NCI-H2227 treated with DMSO at 0.1 percent for 48 hours (cell line): ENCODE measurements around the gene TPSG1.
A peak's percentile ranks its signal among the peaks of the same experiment; 100 is the strongest.
"Not testable (repeated sequence)": the region's sequence is repeated elsewhere in the genome, so short reads cannot be mapped to it uniquely, and the experiment has no call there.

ENCODE experiments used
- DNase-seq: peaks from one replicate; lab custom pipeline; 2025; lab: John Stamatoyannopoulos, UW

TPSG1 gene

GRCh38 chr16:1194665-1195392, 30.2 kb downstream of the TPSG1 start:
- DNase-seq: no peak

- no peak for DNase-seq
These were observed 31.1 kb downstream of the TPSG1 start for GRCh38 chr16:1193825-1194581.

- peak; percentile 86 for DNase-seq
These were observed 31.8 kb downstream of the TPSG1 start for GRCh38 chr16:1193143-1193824.

- DNase-seq: no peak
These were observed 32.5 kb downstream of the TPSG1 start for GRCh38 chr16:1192384-1193073.

- not testable (repeated sequence) for DNase-seq
These were observed 34.3 kb downstream of the TPSG1 start for GRCh38 chr16:1190789-1191188.

- DNase-seq: no peak
These were observed 35.6 kb downstream of the TPSG1 start for GRCh38 chr16:1189455-1189854.

- no peak for DNase-seq
These were observed 36.5 kb downstream of the TPSG1 start for GRCh38 chr16:1188432-1189189.

GRCh38 chr16:1185460-1186207, 39.4 kb downstream of the TPSG1 start:
- not testable (repeated sequence) for DNase-seq

- DNase-seq: no peak
These were observed 40.1 kb downstream of the TPSG1 start for GRCh38 chr16:1184980-1185379.

GRCh38 chr16:1184156-1184868, 40.8 kb downstream of the TPSG1 start:
- DNase-seq: no peak

- DNase-seq: peak; percentile 86
These were observed 41.8 kb downstream of the TPSG1 start for GRCh38 chr16:1182950-1183907.

- peak; percentile 38 for DNase-seq
These were observed 42.8 kb downstream of the TPSG1 start for GRCh38 chr16:1182316-1182671.

GRCh38 chr16:1181404-1182315, 43.4 kb downstream of the TPSG1 start:
- no peak for DNase-seq

GRCh38 chr16:1180549-1181403, 44.3 kb downstream of the TPSG1 start:
- DNase-seq: no peak

- no peak for DNase-seq
These were observed 46.7 kb downstream of the TPSG1 start for GRCh38 chr16:1178295-1178910.

- no peak for DNase-seq
These were observed 47.3 kb downstream of the TPSG1 start for GRCh38 chr16:1177750-1178149.

GRCh38 chr16:1177053-1177452, 48.0 kb downstream of the TPSG1 start:
- DNase-seq: no peak
